Measurements from ENCODE around the gene PCP2.

The PCP2 gene

GRCh38 chr19:7612282-7613274 is 20.9 kb downstream of the PCP2 start:
- TF ChIP-seq EZH2 (IDR thresholded peaks at IDR 0.05) (no peak), POLR2AphosphoS5 (IDR thresholded peaks at IDR 0.05; ENCODE audit: borderline replicate concordance, low read depth, low read length) (no peak)
- Histone ChIP-seq H3K4me3 (no peak overlapping the region), H3K9me3 (ENCODE audit: low read depth, low read length) (no peaks in the 10 kb centered on the region), H3K9ac (ENCODE audit: insufficient read length) (no peak overlapping the region), H3K36me3 (ENCODE audit: insufficient read depth, low read length) (no peaks in the 10 kb centered on the region; the same call in 1 of the 2 replicates), H3K27ac (no peak overlapping the region)
- no peak for DNase-seq (ENCODE audit: low read depth, low spot score)

GRCh38 chr19:7611541-7612279 is 21.8 kb downstream of the PCP2 start:
- no peak for TF ChIP-seq EZH2 (IDR thresholded peaks at IDR 0.05)
- TF ChIP-seq POLR2AphosphoS5 (IDR thresholded peaks at IDR 0.05; ENCODE audit: borderline replicate concordance, low read depth, low read length), result no peak
- no peak for TF ChIP-seq FOXP2 (optimal IDR thresholded peaks at IDR 0.05; ENCODE audit: control extremely low read depth, extremely low read length, insufficient read depth)
- Histone ChIP-seq H3K9ac (ENCODE audit: insufficient read length) (no peak overlapping the region), H3K4me3 (no peak overlapping the region), H3K27ac (no peak overlapping the region), H3K36me3 (ENCODE audit: insufficient read depth, low read length) (no peaks in the 10 kb centered on the region; the same call in 1 of the 2 replicates), H3K9me3 (ENCODE audit: low read depth, low read length) (no peaks in the 10 kb centered on the region)
- DNase-seq (ENCODE audit: low read depth, low spot score), result no peak

- Histone ChIP-seq H3K9me3 (ENCODE audit: low read depth, low read length) (no peaks in the 10 kb centered on the region), H3K27ac (no peak overlapping the region), H3K36me3 (ENCODE audit: insufficient read depth, low read length) (no peaks in the 10 kb centered on the region; the same call in 1 of the 2 replicates), H3K4me3 (no peak overlapping the region), H3K9ac (ENCODE audit: insufficient read length) (no peak overlapping the region)
- TF ChIP-seq EZH2 (IDR thresholded peaks at IDR 0.05) (no peak), POLR2AphosphoS5 (IDR thresholded peaks at IDR 0.05; ENCODE audit: borderline replicate concordance, low read depth, low read length) (no peak), FOXP2 (optimal IDR thresholded peaks at IDR 0.05; ENCODE audit: control extremely low read depth, extremely low read length, insufficient read depth) (no peak)
- no peak for DNase-seq (ENCODE audit: low read depth, low spot score)
These were observed 22.9 kb downstream of the PCP2 start for GRCh38 chr19:7610491-7611240.

GRCh38 chr19:7607874-7608560 is 25.5 kb downstream of the PCP2 start:
- TF ChIP-seq FOXP2 (optimal IDR thresholded peaks at IDR 0.05; ENCODE audit: control extremely low read depth, extremely low read length, insufficient read depth) (no peak), EZH2 (IDR thresholded peaks at IDR 0.05) (no peak), POLR2AphosphoS5 (IDR thresholded peaks at IDR 0.05; ENCODE audit: borderline replicate concordance, low read depth, low read length) (no peak)
- Histone ChIP-seq H3K36me3 (ENCODE audit: insufficient read depth, low read length) (no peaks in the 10 kb centered on the region; the same call in 1 of the 2 replicates), H3K27ac (no peak overlapping the region), H3K9me3 (ENCODE audit: low read depth, low read length) (no peaks in the 10 kb centered on the region), H3K4me3 (no peak overlapping the region), H3K9ac (ENCODE audit: insufficient read length) (no peak overlapping the region)
- no peak for DNase-seq (ENCODE audit: low read depth, low spot score)

GRCh38 chr19:7607212-7607873 is 26.2 kb downstream of the PCP2 start:
- H3K27ac ChIP-seq, result no peak overlapping the region
- H3K4me3 ChIP-seq, result no peak overlapping the region
- no peak for DNase-seq (ENCODE audit: low read depth, low spot score)
- TF ChIP-seq FOXP2 (optimal IDR thresholded peaks at IDR 0.05; ENCODE audit: control extremely low read depth, extremely low read length, insufficient read depth) (no peak), EZH2 (IDR thresholded peaks at IDR 0.05) (no peak), POLR2AphosphoS5 (IDR thresholded peaks at IDR 0.05; ENCODE audit: borderline replicate concordance, low read depth, low read length) (no peak)
- H3K9ac ChIP-seq (ENCODE audit: insufficient read length), result no peak overlapping the region
- no peaks in the 10 kb centered on the region; the same call in 1 of the 2 replicates for H3K36me3 ChIP-seq (ENCODE audit: insufficient read depth, low read length)
- no peaks in the 10 kb centered on the region for H3K9me3 ChIP-seq (ENCODE audit: low read depth, low read length)

- TF ChIP-seq POLR2AphosphoS5 (IDR thresholded peaks at IDR 0.05; ENCODE audit: borderline replicate concordance, low read depth, low read length), result no peak
- TF ChIP-seq FOXP2 (optimal IDR thresholded peaks at IDR 0.05; ENCODE audit: control extremely low read depth, extremely low read length, insufficient read depth), result no peak
- no peak overlapping the region for H3K9ac ChIP-seq (ENCODE audit: insufficient read length)
- DNase-seq (ENCODE audit: low read depth, low spot score), result no peak
- H3K9me3 ChIP-seq (ENCODE audit: low read depth, low read length), result no peaks in the 10 kb centered on the region
- H3K27ac ChIP-seq, result no peak overlapping the region
- H3K4me3 ChIP-seq, result no peak overlapping the region
- no peaks in the 10 kb centered on the region; the same call in 1 of the 2 replicates for H3K36me3 ChIP-seq (ENCODE audit: insufficient read depth, low read length)
These were observed 27.2 kb downstream of the PCP2 start for GRCh38 chr19:7606289-7606688.

Data from SK-N-MC (cell line).